GM12878 (cell line): ENCODE data around the gene RNF223. TPM values are rescaled to one million over a fixed set of nuclear protein-coding genes. Genes with fewer than 3 reads are reported as not detected.

Experiments
- ATAC-seq: fragments of 200-7000 bp; cut with Tn5 transposase; 3 replicates; pipeline ENCODE4 v1.9.1; 2020; ENCODE audit warnings: mild to moderate bottlenecking, moderate library complexity
- BruUV-seq: library from RNA; stranded (reverse); fragments of 400-500 nt; replicated peaks from 2 replicates; lab custom pipeline; 2021; lab: Mats Ljungman, UMichigan
- CTCF ChIA-PET: fragments of 300-600 bp; sonication (Branson Sonifier 250); formaldehyde crosslinking; extraction: SDS; loops from one replicate; lab custom pipeline; 2021; ENCODE audit warnings: inconsistent platforms; lab: Yijun Ruan, JAX
- POLR2A ChIA-PET: fragments of 350-600 bp; formaldehyde crosslinking; extraction: SDS; loops from one replicate; lab custom pipeline; 2021; ENCODE audit warnings: inconsistent platforms; lab: Charles Lee
- RAD21 ChIA-PET: fragments of 300-600 bp; sonication (Branson Sonifier 250); formaldehyde crosslinking; loops from one replicate; lab custom pipeline; 2023; ENCODE audit warnings: antibody characterized with exemption; ENCODE audit not compliant: unreplicated experiment; lab: Charles Lee
- SMC1A ChIA-PET: fragments of 300-600 bp; sonication (Branson Sonifier 250); formaldehyde crosslinking; loops from one replicate; lab custom pipeline; 2023; ENCODE audit not compliant: unreplicated experiment, uncharacterized antibody; lab: Charles Lee
- DNase-seq: peaks from one replicate; pipeline ENCODE4 v3.0.0-alpha.2; 2011; ENCODE audit warnings: low read depth, low spot score
- FAIRE-seq: peaks from 3 replicates; lab custom pipeline; 2011; peaks lifted over from hg19 to GRCh38; lab: Jason Lieb, UNC
- H2AFZ ChIP-seq: 2 replicates; pipeline ENCODE4 v1.6.0; 2011; ENCODE audit warnings: low read depth, low read length, control low read depth; ENCODE audit not compliant: control insufficient read depth
- H3K27ac ChIP-seq: 2 replicates; pipeline ENCODE4 v1.5.1; 2011; ENCODE audit warnings: control low read depth; ENCODE audit not compliant: control insufficient read depth, insufficient read depth
- H3K27me3 ChIP-seq, 2 experiments: replicated peaks in 1 of 2; 2 replicates each; pipeline versions ENCODE4 v1.6.0 to v1.6.1; 2011; ENCODE audit warnings: low read length in 1 of 2; ENCODE audit not compliant: control insufficient read depth in 2 of 2, insufficient read depth in 2 of 2
- H3K36me3 ChIP-seq, 2 experiments: 2 replicates each; pipeline ENCODE4 v1.5.1; 2011; ENCODE audit warnings: low read length in 1 of 2; ENCODE audit not compliant: control insufficient read depth in 2 of 2, insufficient read depth in 2 of 2
- H3K4me1 ChIP-seq: 2 replicates; pipeline ENCODE4 v1.6.1; 2011; ENCODE audit warnings: mild to moderate bottlenecking, low read length, moderate library complexity, mixed read lengths; ENCODE audit not compliant: control insufficient read depth, insufficient read depth
- H3K4me2 ChIP-seq: 2 replicates; pipeline ENCODE4 v1.6.0; 2011; ENCODE audit warnings: control low read depth; ENCODE audit not compliant: control insufficient read depth, insufficient read depth
- H3K4me3 ChIP-seq: fragments of 200-600 bp; sonication (generic); 2 replicates; pipeline ENCODE4 v1.5.1; 2016
- H3K79me2 ChIP-seq: 2 replicates; pipeline ENCODE4 v1.6.0; 2011; ENCODE audit warnings: low read length; ENCODE audit not compliant: control insufficient read depth, insufficient read depth
- H3K9ac ChIP-seq: 2 replicates; pipeline ENCODE4 v1.8.0; 2011; ENCODE audit warnings: low read length, control low read depth, mixed read lengths; ENCODE audit not compliant: control insufficient read depth, insufficient read depth
- H3K9me3 ChIP-seq: replicated peaks from 3 replicates; pipeline ENCODE4 v1.5.1; 2011; ENCODE audit warnings: mild to moderate bottlenecking, low read length; ENCODE audit not compliant: control insufficient read depth, insufficient read depth
- H4K20me1 ChIP-seq: 2 replicates; pipeline ENCODE4 v1.6.0; 2011; ENCODE audit not compliant: control insufficient read depth, insufficient read depth
- CREB1 ChIP-seq: IDR thresholded peaks from 2 replicates; pipeline ENCODE4 v1.6.1; 2012; ENCODE audit warnings: low read depth, mild to moderate bottlenecking, inconsistent platforms
- EGR1 ChIP-seq, 2 experiments: IDR thresholded peaks; 1 replicate in 1 of 2; 2 replicates in 1 of 2; pipeline ENCODE4 v1.6.1; 2011 to 2012; ENCODE audit warnings: low read depth in 2 of 2, low read length in 2 of 2, borderline replicate concordance in 1 of 2, mild to moderate bottlenecking in 1 of 2, moderate library complexity in 1 of 2
- ELK1 ChIP-seq: IDR thresholded peaks from 2 replicates; pipeline ENCODE4 v1.6.1; 2012; ENCODE audit warnings: low read depth, low read length, improper control_type of control experiment
- FOXM1 ChIP-seq: IDR thresholded peaks from 2 replicates; pipeline ENCODE4 v1.6.1; 2012; ENCODE audit warnings: low read depth, mild to moderate bottlenecking, inconsistent platforms, low read length, moderate library complexity
- IKZF1 ChIP-seq: fragments of 450-650 bp; conservative IDR thresholded peaks from 2 replicates; pipeline ENCODE4 v1.6.1; 2017; ENCODE audit warnings: antibody characterized with exemption, mild to moderate bottlenecking
- MYB ChIP-seq: fragments of 150-350 bp; IDR thresholded peaks from 2 replicates; pipeline ENCODE4 v1.6.1; 2014; ENCODE audit warnings: mild to moderate bottlenecking, low read depth, low read length, borderline replicate concordance
- NR2F1 ChIP-seq: fragments of 450-650 bp; conservative IDR thresholded peaks from 2 replicates; pipeline ENCODE4 v1.6.1; 2017; ENCODE audit warnings: mild to moderate bottlenecking
- SIN3A ChIP-seq: IDR thresholded peaks from 2 replicates; pipeline ENCODE4 v1.6.1; 2012; ENCODE audit warnings: low read depth, low read length, improper control_type of control experiment
- WGBS: methylation state at CpG from one replicate; pipeline ENCODE4 v1.1.6; 2016; ENCODE audit warnings: low lambda C conversion rate; ENCODE audit not compliant: insufficient replicate concordance, insufficient coverage; ENCODE audit errors: missing lambda C conversion rate; 5-methylcytosine and 5-hydroxymethylcytosine counted together
- in situ Hi-C: fragments of 300-500 bp; cut with MboI; formaldehyde crosslinking; loops from 9 replicates; pipeline ENCODE4 v1.14.3; 2018; ENCODE audit warnings: mixed read lengths
- intact Hi-C: fragments of 100-400 bp; cut with micrococcal nuclease; formaldehyde crosslinking; loops from one replicate; pipeline ENCODE4 v1.14.2; 2022; ENCODE audit not compliant: unreplicated experiment
- polyA plus RNA-seq, 11 experiments: library from polyadenylated mRNA; depleted of rRNA in 4 of 11; unstranded in 6 of 11; stranded (reverse) in 5 of 11; fragments of >200 nt; fragmentation: Nextera tagmentation in 4 of 11; fragmentation: Illumina TruSeq in 1 of 11; extraction: Ambion mirVana in 4 of 11; extraction: Trizol in 1 of 11; gene quantifications; 1 replicate in 1 of 11; 2 replicates in 10 of 11; pipeline versions ENCODE4 v1.2.1 to v1.2.3, GENCODE V29; 2011 to 2016; ENCODE audit warnings: inconsistent platforms in 2 of 11, missing spikeins in 2 of 11, low read depth in 1 of 11
- total RNA-seq, 4 experiments: library from RNA; depleted of rRNA in 3 of 4; stranded (reverse); fragments of >200 nt in 3 of 4; fragmentation: Illumina TruSeq in 1 of 4; extraction: Trizol in 1 of 4; gene quantifications; 2 replicates each; pipeline versions ENCODE4 v1.2.1 to v1.2.3, GENCODE V29; 2013 to 2021

Gene RNF223
- total and polyA plus RNA-seq, 10 of the 15 experiments (the other 5 are each of a cell fraction or from before 2014, with no cell fraction given), result 0.06 TPM; not detected in 9

- CTCF ChIA-PET, result no interaction called here
Measured at GRCh38 chr1:1035291-1035943, 38.7 kb downstream of the RNF223 start.

GRCh38 chr1:1034439-1034781 lies 39.7 kb downstream of the RNF223 start:
- WGBS, result 70% methylated on average over 30 of the region's 30 CpGs
- FAIRE-seq (no peak), ATAC-seq (no peak), DNase-seq (no peak)
- ChIA-PET CTCF (interaction anchor here (4.0 kb wide), 1 partner anchor 18 kb away, joined by 53 read pairs; the partner anchor contains the start of genes AGRN and ISG15), RAD21 (interaction anchor here (0.7 to 3.8 kb wide), 4 partner anchors 16 to 83 kb away, joined by 3 to 28 read pairs (median 10); no protein-coding TSS in a partner anchor), POLR2A (interaction anchor here (0.6 kb wide), 1 partner anchor 355 kb away, joined by 6 read pairs; no protein-coding TSS in a partner anchor), SMC1A (interaction anchor here (3.6 kb wide), 1 partner anchor 29 kb away, joined by 24 read pairs; no protein-coding TSS in a partner anchor)
- Histone ChIP-seq H3K4me3 (peak overlapping the region; percentile 55), H3K27ac (no peak overlapping the region), H3K4me2 (no peak overlapping the region), H3K4me1 (peaks cover 40% of the 10 kb centered on the region), H3K36me3 (no peaks in the 10 kb centered on the region; a peak in 2 of 4 replicates), H3K27me3 (no peaks in the 10 kb centered on the region), H3K9ac (no peak overlapping the region), H3K79me2 (no peaks in the 10 kb centered on the region), H3K9me3 (no peaks in the 10 kb centered on the region), H4K20me1 (no peaks in the 10 kb centered on the region), H2AFZ (no peak overlapping the region)
- BruUV-seq, result no TSS peak
- intact Hi-C loops, result no loop called here
- TF ChIP-seq IKZF1 (0 out of 2 replicates have a peak, but pooled peaks have one; percentile 3), ELK1 (no peak)
- in situ Hi-C loops, result no loop called here

More at GRCh38 chr1:1035291-1035943, 38.7 kb downstream of the RNF223 start:
- no peak for DNase-seq
- Histone ChIP-seq H3K79me2 (no peaks in the 10 kb centered on the region), H3K27me3 (no peaks in the 10 kb centered on the region)
- POLR2A ChIA-PET, result interaction anchor here (0.6 kb wide), 3 partner anchors 29 to 877 kb away, joined by 3 to 5 read pairs (median 4); no protein-coding TSS in a partner anchor
- TF ChIP-seq MYB (no peak), CREB1 (no peak), NR2F1 (0 out of 2 replicates have a peak, but pooled peaks have one; percentile 13), FOXM1 (no peak), EGR1 (IDR thresholded peaks at IDR 0.05; ENCODE audit: borderline replicate concordance in 1 of 2, low read depth in 2 of 2, low read length in 2 of 2) (no peak), SIN3A (no peak)
- TF ChIP-seq, all 136 proteins: peak for 1
- Histone ChIP-seq H3K4me2 (no peak overlapping the region), H3K9me3 (no peaks in the 10 kb centered on the region), H3K27ac (no peak overlapping the region), H3K4me3 (no peak overlapping the region), H3K9ac (no peak overlapping the region), H3K36me3 (no peaks in the 10 kb centered on the region; a peak in 2 of 4 replicates), H3K4me1 (peaks cover 48% of the 10 kb centered on the region), H2AFZ (no peak overlapping the region), H4K20me1 (no peaks in the 10 kb centered on the region)
- intact Hi-C loops (no loop called here), in situ Hi-C loops (no loop called here)
- 85% methylated on average over 19 of the region's 19 CpGs for WGBS
- FAIRE-seq (no peak), ATAC-seq (no peak)
- ChIA-PET SMC1A (no interaction called here), RAD21 (no interaction called here)
- BruUV-seq, result no TSS peak
